HG02938 (cell line): ENCODE measurements around the gene NKX2-3.

Source experiments
- ATAC-seq: cut with Tn5 transposase; IDR thresholded peaks from one replicate; pipeline ENCODE4 v1.9.1; 2021; ENCODE audit warnings: mild to moderate bottlenecking, moderate library complexity; ENCODE audit not compliant: unreplicated experiment

The NKX2-3 gene

DNA sequence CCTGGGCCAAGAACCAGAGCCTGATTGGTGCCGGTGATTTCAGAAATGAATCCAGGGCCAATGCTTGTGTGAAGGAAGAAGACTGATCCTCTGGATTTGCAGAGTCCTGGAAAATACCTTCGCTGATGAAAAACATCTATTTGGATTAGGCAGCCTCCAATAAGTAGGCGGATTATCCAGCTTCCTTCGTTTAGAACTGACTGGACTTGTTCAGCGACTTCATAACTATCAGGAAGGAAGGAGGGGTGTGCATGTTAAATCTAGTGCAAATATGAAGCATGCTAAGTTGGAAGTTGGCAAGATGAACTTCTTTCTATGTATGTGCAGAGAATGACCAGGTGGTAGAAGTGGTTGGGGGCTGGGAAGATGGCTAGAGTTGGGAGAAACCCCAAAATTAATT is 41.0 kb downstream of the NKX2-3 start:
- no peak for ATAC-seq

DNA sequence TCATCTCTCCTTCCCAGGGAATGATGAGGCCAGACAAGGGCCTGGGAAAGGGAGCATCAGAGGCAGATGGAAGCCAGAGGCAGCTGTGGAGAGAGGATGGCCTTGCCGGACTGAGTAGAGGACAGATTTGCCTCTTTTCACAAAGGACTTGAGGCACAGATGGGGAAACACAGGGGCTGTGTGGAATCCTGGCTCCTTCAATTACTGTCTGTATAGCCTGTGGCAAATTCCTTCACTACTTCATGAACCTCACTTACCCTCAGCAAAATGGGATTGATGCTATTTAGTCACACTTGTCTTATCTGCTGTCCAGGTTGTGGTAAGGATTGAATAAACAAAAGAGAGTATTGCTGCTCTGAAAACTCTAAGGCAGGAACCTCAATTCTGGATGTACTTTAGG is 47.2 kb downstream of the NKX2-3 start:
- ATAC-seq: no peak

DNA sequence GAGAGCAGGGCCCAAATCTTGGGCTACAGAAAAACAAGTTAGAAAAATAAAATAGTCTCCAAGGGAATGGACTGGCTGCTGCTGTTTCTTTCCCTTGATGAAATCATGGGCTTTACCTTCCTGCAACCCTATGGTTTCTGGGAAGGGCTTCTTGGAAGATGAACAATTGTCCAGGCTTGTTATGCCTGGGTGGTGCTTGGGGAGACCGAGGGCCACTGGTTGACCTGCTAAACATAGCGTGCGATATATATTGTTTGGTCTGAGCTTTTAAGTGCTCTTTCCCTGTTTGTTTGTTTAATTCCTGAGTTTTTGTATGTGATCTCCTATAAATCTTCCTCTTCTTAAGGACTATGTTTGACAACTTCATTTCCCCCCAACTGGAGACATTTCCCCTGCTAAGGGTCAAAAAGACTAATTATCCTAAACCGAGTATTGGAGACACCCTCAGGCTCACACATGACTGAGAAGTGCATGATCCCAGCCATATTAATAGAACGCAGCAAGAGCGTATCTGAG is 49.6 kb downstream of the NKX2-3 start:
- ATAC-seq: no peak

DNA sequence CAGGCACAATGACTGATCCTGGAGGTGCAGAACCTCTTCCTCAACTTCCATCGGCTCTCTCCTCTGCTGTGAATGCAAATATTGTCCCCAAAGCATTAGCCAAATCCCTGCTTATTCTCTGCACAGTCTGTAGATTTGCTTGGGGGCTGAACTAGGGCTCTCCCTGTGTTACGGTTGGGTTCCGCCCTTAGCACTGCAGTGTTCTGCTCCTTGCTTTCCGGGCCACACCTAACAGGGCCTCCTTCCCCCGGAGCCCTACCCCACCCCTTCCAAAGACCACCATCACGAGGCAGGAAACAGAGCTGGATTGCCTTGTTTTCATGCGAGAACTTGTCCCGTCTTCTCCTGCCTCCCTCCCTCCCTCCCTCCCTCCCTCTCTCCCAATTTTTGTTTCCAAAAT is 50.9 kb downstream of the NKX2-3 start:
- no peak for ATAC-seq
